PC-9 (cell line): ENCODE data around the gene SEMA4C. TPM values are rescaled to one million over a fixed set of nuclear protein-coding genes. Genes with fewer than 3 reads are reported as not detected.

Experiments used
- BruUV-seq: library from RNA; stranded (reverse); fragments of 400-500 nt; replicated peaks from 2 replicates; lab custom pipeline; 2021; lab: Mats Ljungman, UMichigan
- CTCF ChIA-PET: fragments of 300-600 bp; sonication (Branson Sonifier 250); formaldehyde crosslinking; loops from one replicate; lab custom pipeline; 2022; ENCODE audit warnings: antibody characterized with exemption; lab: Charles Lee
- POLR2A ChIA-PET: fragments of 300-600 bp; sonication (Branson Sonifier 250); formaldehyde crosslinking; loops from one replicate; lab custom pipeline; 2022; ENCODE audit warnings: antibody characterized with exemption; ENCODE audit not compliant: unreplicated experiment; lab: Charles Lee
- DNase-seq, 2 experiments: peaks; one replicate each; pipeline versions ENCODE4 v3.0.0 to v3.0.0-alpha.2; 2015 to 2022; ENCODE audit warnings: mixed read lengths in 1 of 2
- H2AFZ ChIP-seq: fragments of 200-600 bp; sonication (generic); 2 replicates; pipeline ENCODE4 v1.8.1; 2017; ENCODE audit warnings: antibody characterized with exemption
- H3F3A ChIP-seq: fragments of 200-600 bp; sonication (generic); 2 replicates; pipeline ENCODE4 v1.8.1; 2017; ENCODE audit warnings: antibody characterized with exemption, mild to moderate bottlenecking, low read depth; ENCODE audit not compliant: insufficient read depth
- H3K27ac ChIP-seq: fragments of 200-600 bp; sonication (generic); 2 replicates; pipeline ENCODE4 v1.6.1; 2016; ENCODE audit warnings: mixed run types
- H3K27me3 ChIP-seq: fragments of 200-600 bp; sonication (generic); 2 replicates; pipeline ENCODE4 v1.6.1; 2016; ENCODE audit warnings: low read depth, mixed run types; ENCODE audit not compliant: insufficient read depth
- H3K36me3 ChIP-seq: fragments of 200-600 bp; sonication (generic); 2 replicates; pipeline ENCODE4 v1.6.1; 2016; ENCODE audit warnings: low read depth, mixed run types
- H3K4me1 ChIP-seq: fragments of 200-600 bp; sonication (generic); replicated peaks from 2 replicates; pipeline ENCODE4 v1.6.1; 2016; ENCODE audit warnings: mixed run types; ENCODE audit not compliant: insufficient read depth
- H3K4me2 ChIP-seq: fragments of 200-600 bp; sonication (generic); 2 replicates; pipeline ENCODE4 v1.6.1; 2017; ENCODE audit warnings: mixed run types
- H3K4me3 ChIP-seq: fragments of 200-600 bp; sonication (generic); 2 replicates; pipeline ENCODE4 v1.6.1; 2016; ENCODE audit warnings: mixed run types
- H3K79me2 ChIP-seq: fragments of 200-600 bp; sonication (generic); 2 replicates; pipeline ENCODE4 v1.6.1; 2017; ENCODE audit warnings: low read depth, mixed run types
- H3K9me2 ChIP-seq: fragments of 200-600 bp; sonication (generic); 2 replicates; pipeline ENCODE4 v1.8.1; 2017; ENCODE audit warnings: mild to moderate bottlenecking; ENCODE audit not compliant: insufficient read depth
- H3K9me3 ChIP-seq: fragments of 200-600 bp; sonication (generic); 2 replicates; pipeline ENCODE4 v1.8.1; 2016; ENCODE audit warnings: low read depth; ENCODE audit not compliant: insufficient read depth
- H4K20me1 ChIP-seq: fragments of 200-600 bp; sonication (generic); 2 replicates; pipeline ENCODE4 v1.8.1; 2017; ENCODE audit not compliant: insufficient read depth
- EZH2 ChIP-seq: fragments of 200-600 bp; sonication (generic); IDR thresholded peaks from 2 replicates; pipeline ENCODE4 v1.8.0; 2017; ENCODE audit warnings: antibody characterized with exemption, low read depth
- intact Hi-C: fragments of 100-400 bp; cut with micrococcal nuclease; formaldehyde crosslinking; loops from one replicate; pipeline ENCODE4 v1.10.0; 2022; ENCODE audit not compliant: unreplicated experiment
- total RNA-seq: library from RNA; stranded (reverse); gene quantifications from 2 replicates; pipeline ENCODE4 v1.2.3, GENCODE V29; 2021
- TF ChIP-seq, protein P1 (sequence below): fragments of 200-600 bp; sonication (generic); conservative IDR thresholded peaks from 2 replicates; pipeline ENCODE4 v1.6.1; 2017; ENCODE audit warnings: mixed run types, antibody characterized with exemption, mild to moderate bottlenecking, moderate library complexity

The SEMA4C gene
- total RNA-seq, 1 experiment from 2014 or later = 52.8 TPM

DNA sequence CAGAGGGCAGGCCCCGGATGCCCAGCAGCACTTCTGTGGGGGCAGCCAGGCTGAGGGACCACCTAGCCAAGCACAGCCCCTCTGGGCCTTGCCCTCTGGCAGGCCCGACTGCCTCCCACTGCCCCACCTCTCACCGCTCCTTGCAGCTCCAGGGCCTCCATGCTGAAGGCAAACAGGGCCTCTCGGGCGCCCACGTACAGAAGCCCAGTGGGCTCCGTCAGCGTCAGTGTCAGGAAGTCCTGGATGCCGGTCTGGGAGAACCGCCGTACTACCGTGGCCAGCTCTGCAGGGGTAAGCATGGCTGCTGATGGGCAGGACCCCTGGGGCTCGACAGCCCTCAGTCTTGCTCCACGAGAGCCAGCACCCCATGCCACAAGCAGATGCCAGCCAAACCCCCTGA, 3.7 kb downstream of the SEMA4C start:
- Histone ChIP-seq H3K4me3 (no peak overlapping the region), H3F3A (peaks cover 13% of the 10 kb centered on the region; the same call in 1 of the 2 replicates), H3K4me2 (no peak overlapping the region), H4K20me1 (peaks cover 13% of the 10 kb centered on the region), H3K79me2 (peaks cover 38% of the 10 kb centered on the region), H3K4me1 (peaks cover 19% of the 10 kb centered on the region), H3K27me3 (no peaks in the 10 kb centered on the region), H3K27ac (no peak overlapping the region), H2AFZ (no peak overlapping the region), H3K9me2 (no peaks in the 10 kb centered on the region), H3K36me3 (peaks cover 52% of the 10 kb centered on the region), H3K9me3 (no peaks in the 10 kb centered on the region)
- no peak for DNase-seq
- TF ChIP-seq, protein P1, sequence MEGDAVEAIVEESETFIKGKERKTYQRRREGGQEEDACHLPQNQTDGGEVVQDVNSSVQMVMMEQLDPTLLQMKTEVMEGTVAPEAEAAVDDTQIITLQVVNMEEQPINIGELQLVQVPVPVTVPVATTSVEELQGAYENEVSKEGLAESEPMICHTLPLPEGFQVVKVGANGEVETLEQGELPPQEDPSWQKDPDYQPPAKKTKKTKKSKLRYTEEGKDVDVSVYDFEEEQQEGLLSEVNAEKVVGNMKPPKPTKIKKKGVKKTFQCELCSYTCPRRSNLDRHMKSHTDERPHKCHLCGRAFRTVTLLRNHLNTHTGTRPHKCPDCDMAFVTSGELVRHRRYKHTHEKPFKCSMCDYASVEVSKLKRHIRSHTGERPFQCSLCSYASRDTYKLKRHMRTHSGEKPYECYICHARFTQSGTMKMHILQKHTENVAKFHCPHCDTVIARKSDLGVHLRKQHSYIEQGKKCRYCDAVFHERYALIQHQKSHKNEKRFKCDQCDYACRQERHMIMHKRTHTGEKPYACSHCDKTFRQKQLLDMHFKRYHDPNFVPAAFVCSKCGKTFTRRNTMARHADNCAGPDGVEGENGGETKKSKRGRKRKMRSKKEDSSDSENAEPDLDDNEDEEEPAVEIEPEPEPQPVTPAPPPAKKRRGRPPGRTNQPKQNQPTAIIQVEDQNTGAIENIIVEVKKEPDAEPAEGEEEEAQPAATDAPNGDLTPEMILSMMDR = no peak
- no peak for TF ChIP-seq EZH2
- ChIA-PET POLR2A (no interaction called here), CTCF (no interaction called here)
- BruUV-seq = no TSS peak
- intact Hi-C loops = no loop called here

DNA sequence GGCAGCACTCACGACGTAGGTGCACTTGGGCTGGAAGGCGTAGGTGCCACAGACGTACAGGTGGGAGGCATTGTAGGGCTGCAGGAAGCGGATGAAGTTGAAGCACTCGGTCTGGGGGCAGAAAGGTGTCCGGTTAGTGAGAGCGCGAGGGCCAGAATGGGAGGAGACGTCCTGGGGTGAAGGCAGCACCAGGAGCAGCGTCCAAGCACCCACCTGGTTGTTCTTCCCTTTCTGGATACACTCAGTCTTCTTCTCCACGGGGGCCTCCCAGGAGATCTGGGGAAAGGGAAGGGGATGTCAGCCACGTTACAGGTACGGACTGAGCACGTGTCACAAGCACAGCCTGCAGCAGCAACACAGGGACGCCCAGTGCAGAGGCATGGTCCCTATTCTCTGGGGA, 4.2 kb downstream of the SEMA4C start:
- H3K27ac ChIP-seq = no peak overlapping the region
- no peaks in the 10 kb centered on the region for H3K27me3 ChIP-seq
- no TSS peak for BruUV-seq
- peaks cover 8% of the 10 kb centered on the region; the same call in 1 of the 2 replicates for H3F3A ChIP-seq
- no peak for DNase-seq
- TF ChIP-seq, protein P1 = no peak
- no peak for TF ChIP-seq EZH2
- intact Hi-C loops = no loop called here
- H3K36me3 ChIP-seq = peaks cover 52% of the 10 kb centered on the region
- ChIA-PET POLR2A (no interaction called here), CTCF (no interaction called here)
- H2AFZ ChIP-seq = no peak overlapping the region
- H3K79me2 ChIP-seq = peaks cover 38% of the 10 kb centered on the region
- no peak overlapping the region for H3K4me3 ChIP-seq
- H3K4me2 ChIP-seq = no peak overlapping the region
- H3K4me1 ChIP-seq = peaks cover 16% of the 10 kb centered on the region
- H3K9me2 ChIP-seq = no peaks in the 10 kb centered on the region
- H4K20me1 ChIP-seq = peaks cover 13% of the 10 kb centered on the region
- no peaks in the 10 kb centered on the region for H3K9me3 ChIP-seq

DNA sequence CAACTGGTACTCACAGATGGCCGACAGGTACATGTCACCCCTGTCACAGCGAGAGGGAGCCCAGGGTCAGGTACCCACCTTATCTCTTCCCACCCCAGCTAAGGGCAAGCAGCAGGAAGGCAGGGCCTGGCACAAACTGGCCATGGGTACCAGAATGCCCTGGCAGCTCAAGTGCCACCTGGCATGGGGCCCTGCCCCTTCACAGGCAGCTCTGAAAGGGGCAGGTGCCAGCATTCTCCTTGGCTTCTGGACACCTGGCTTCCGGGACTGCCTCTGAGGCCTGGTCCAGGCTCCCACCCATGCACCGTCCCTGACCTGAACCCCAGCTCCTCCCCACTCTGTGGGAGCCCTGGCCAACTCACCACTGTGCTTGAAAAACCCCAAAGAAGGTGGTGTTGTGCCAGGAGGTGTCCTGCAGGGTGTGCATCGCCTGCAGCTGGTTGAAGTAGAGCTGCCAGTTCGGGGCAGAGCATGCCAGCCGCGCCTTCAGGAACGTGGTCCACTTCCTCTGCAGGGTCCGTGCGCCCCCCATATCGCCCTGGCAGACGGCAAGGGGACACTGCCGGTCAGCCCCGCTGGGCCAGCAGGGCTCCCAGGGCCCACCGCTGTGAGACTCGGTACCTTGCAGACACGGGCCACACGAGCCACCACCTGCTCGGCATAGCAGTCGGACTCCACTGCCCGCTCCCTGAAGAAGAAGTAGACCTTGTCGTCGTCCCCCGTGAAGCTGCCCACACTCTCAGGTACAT, 5.4 kb downstream of the SEMA4C start:
- BruUV-seq = no TSS peak
- H3K4me2 ChIP-seq = no peak overlapping the region
- H4K20me1 ChIP-seq = peaks cover 13% of the 10 kb centered on the region
- H3K27ac ChIP-seq = no peak overlapping the region
- no peak overlapping the region for H2AFZ ChIP-seq
- H3K36me3 ChIP-seq = peaks cover 52% of the 10 kb centered on the region
- no peaks in the 10 kb centered on the region for H3K9me2 ChIP-seq
- ChIA-PET POLR2A (no interaction called here), CTCF (no interaction called here)
- intact Hi-C loops = no loop called here
- TF ChIP-seq, protein P1 = no peak
- no peak for TF ChIP-seq EZH2
- no peaks in the 10 kb centered on the region for H3K9me3 ChIP-seq
- peaks cover 10% of the 10 kb centered on the region for H3K4me1 ChIP-seq
- no peak overlapping the region for H3K4me3 ChIP-seq
- H3K79me2 ChIP-seq = peaks cover 38% of the 10 kb centered on the region
- H3K27me3 ChIP-seq = no peaks in the 10 kb centered on the region
- H3F3A ChIP-seq = peaks cover 9% of the 10 kb centered on the region; the same call in 1 of the 2 replicates
- DNase-seq = no peak
